HG02938 (cell line): Measurements from ENCODE around the gene THAP8.

Source experiments
- ATAC-seq: cut with Tn5 transposase; IDR thresholded peaks from one replicate; pipeline ENCODE4 v1.9.1; 2021; ENCODE audit warnings: mild to moderate bottlenecking, moderate library complexity; ENCODE audit not compliant: unreplicated experiment

Gene THAP8

GRCh38 chr19:36054119-36054732 lies at the start of gene THAP8:
THAP8 (minus strand) TSS chr19:36054285; CDS start chr19:36054217, 68 bp downstream.
- peak; percentile 78 for ATAC-seq

DNA sequence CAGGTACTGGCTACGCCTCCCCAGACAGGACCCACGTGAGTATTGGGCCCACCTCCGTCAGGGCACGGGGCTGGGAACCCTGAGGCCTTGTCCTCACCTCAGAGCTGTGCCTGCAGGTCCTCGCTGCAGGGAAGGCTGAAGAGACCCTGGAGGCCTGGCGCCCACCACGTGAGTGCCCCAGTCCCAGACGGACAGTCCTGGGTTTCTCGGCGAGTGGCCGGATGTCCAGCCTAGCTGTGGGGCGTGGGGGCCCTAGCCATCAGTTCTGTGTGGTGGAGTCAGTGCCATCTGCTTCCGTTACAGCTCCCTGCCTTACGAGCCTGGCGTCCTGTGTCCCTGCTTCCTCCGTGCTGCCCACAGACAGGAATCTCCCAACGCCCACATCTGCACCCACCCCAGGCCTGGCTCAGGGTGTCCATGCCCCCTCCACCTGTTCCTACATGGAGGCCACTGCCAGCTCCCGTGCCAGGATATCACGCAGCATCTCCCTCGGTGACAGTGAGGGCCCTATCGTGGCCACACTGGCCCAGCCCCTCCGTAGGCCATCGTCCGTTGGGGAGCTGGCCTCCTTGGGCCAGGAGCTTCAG lies 49.0 kb upstream of the THAP8 start:
- ATAC-seq: no peak

GRCh38 chr19:36101550-36102327 lies 47.7 kb upstream of the THAP8 start:
- no peak for ATAC-seq

GRCh38 chr19:36100476-36100875 lies 46.4 kb upstream of the THAP8 start:
- no peak for ATAC-seq

DNA sequence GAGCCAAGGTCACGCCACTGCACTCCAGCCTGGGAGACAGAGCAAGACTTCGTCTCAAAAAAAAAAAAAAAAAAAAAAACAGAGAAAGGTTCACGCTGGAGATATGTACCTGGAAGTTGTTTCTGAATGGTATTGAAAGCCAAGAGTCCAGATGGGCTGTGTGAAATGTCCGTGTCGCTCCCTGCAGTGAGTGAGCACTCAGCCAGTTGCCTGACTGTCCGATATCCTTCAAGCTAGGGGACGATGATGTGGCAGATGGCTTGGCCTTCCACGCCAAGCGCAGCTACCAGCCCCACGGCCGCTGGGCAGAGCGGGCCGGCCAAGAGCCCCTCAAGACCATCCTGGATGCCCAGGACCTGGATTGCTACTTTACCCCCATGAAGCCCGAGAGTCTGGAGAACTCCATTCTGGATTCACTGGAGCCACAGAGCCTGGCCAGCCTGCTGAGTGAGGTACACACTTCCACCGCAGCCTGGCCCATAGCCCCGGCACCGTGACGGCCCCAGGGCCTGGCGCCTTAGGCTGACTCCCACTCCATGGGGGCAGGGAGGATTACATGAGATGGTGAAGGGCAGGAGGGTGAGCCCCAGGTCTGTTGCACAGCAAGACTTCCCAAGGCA lies 45.2 kb upstream of the THAP8 start:
- ATAC-seq: no peak

DNA sequence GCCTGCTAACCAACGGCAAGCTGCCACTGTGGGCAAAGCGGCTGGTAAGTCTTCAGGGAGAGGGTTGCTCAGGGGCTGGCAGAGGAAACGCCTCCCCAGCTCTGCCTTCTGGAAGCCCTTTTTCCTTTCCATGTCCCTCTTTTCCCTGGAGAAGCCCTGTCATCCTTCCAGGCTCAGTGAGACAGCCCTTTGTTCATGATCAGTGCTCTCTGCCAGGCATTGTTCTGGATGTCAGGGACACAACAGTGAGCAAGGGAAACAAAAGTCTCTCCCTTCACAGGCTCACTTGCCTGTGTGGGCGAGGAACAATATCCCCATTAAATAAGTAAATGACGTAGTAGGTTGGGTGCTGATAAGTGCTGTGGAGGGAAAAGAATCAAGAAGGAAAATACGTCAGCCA lies 43.0 kb upstream of the THAP8 start:
- no peak for ATAC-seq

GRCh38 chr19:36093687-36094086 lies 39.6 kb upstream of the THAP8 start:
- ATAC-seq: no peak

GRCh38 chr19:36093146-36093662 lies 39.1 kb upstream of the THAP8 start:
- no peak for ATAC-seq

DNA sequence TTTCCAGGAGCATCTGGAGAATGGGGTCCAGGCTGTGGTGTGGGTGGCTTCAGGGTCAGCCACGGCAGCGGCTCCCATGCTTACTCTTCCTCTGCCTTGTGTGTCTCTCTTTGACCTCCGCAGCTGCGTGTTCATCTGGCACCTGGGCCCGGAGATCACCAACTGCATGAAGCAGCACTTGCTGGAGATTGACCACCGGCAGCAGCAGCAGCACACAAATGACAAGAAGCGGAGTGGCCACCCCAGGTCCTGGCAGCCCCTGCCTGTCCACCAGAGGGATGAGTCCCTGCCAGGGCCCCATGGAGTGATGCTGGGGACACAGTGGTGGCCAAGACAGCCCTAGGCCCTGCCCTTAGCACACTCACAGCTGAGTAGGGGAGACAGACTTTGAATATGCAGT lies 38.5 kb upstream of the THAP8 start:
- ATAC-seq: no peak

- ATAC-seq: no peak
Observed at GRCh38 chr19:36090910-36091695, 37.0 kb upstream of the THAP8 start.

DNA sequence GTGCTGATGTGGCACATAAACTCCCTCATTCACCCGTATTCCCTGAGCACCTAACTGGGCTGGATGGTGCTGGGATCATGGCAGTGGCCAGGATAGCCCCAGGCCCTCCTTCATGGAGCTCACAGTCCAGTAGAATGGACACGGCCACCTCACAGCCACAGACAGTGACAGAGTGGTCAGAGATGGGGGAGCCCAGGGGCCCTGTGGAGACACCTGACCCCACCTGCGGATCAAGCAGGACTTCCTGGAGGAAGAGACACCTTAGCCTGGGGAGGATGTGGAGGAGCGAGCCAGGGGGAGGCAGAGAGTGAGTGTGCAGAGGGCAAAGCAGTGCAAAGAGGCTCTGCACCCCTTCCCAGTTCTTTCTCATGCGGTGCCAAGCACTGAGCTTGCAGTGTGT lies 35.8 kb upstream of the THAP8 start:
- no peak for ATAC-seq

- no peak for ATAC-seq
Observed at GRCh38 chr19:36086326-36086725, 32.2 kb upstream of the THAP8 start.

GRCh38 chr19:36084231-36085009 lies 30.3 kb upstream of the THAP8 start:
- no peak for ATAC-seq

- no peak for ATAC-seq
Observed at GRCh38 chr19:36082916-36083315, 28.8 kb upstream of the THAP8 start.

DNA sequence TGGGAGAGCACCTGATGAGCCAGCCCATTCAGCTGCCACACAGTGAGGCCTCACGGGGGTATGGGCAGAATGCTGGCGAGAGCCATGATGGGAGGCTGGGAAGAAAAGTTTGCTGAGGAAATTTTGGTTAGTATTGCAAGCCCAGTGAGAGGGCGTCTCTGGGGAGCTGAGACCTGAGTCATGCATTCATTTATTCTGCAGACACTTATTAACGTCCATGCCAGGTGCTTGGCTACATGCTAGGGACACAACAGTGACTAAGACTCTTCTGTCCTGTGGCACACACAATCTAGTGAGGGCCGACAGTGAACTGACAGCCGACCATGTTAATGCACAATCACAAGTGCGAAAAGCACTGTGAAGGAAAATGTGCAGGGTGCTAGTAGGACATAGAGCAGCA lies 27.8 kb upstream of the THAP8 start:
- ATAC-seq: no peak

- no peak for ATAC-seq
Observed at GRCh38 chr19:36081385-36081784, 27.3 kb upstream of the THAP8 start.

DNA sequence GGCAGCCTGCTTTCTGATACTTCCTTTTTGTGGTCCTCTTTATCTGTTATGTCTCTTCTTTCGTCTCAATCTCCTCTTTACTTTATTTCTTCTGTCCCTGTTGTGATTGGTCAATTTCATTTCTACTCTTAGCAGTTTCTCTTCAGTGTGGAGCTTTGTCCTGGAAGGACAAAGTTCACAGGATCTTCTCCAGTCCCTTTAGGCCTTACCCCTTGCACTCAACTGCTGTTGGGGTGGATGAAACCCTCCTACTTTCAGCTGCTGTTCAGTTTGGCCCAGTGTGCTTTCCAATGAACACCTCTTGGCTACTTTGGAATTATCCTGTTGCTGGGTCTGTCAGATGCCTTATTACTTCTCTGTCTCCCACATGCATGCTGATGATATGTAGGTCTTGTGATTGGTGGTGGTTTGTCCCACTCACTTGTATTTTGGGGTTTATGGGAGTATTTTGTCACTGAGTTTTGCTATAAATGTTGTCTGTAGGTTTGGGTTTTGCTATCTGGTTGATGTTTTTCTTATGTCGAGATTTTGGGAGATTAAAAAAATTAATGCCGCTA lies 25.4 kb upstream of the THAP8 start:
- no peak for ATAC-seq

GRCh38 chr19:36073121-36073876 lies 19.2 kb upstream of the THAP8 start:
- no peak for ATAC-seq

DNA sequence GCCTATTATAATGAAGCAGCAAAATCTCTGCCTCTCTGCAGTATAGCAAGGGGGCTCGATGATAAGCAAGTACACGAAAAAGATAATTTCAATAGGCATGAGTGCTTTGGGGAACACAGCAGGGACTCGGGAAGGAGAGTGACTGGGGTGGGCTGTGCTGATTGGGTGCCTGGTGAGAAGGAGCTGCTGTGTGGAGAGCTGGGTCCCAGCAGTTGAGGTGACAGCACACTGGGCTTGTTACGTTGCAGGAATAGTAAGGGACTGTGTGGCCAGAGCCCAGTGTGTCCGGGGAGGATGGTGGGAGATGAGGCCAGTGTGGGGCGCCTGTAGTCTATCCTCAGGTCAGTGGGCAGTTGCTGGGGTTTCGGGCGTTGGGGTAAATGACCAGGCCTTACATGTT lies 18.0 kb upstream of the THAP8 start:
- no peak for ATAC-seq
